DND-41 (cell line): ENCODE results near the gene TMED5.
"Not testable (repeated sequence)": the region's sequence is repeated elsewhere in the genome, so short reads cannot be mapped to it uniquely, and the experiment has no call there.

Experiments
- CTCF ChIP-seq: IDR thresholded peaks from 2 replicates; pipeline ENCODE4 v1.5.1; 2012; ENCODE audit warnings: borderline replicate concordance, low read length, moderate library complexity, mild to moderate bottlenecking; ENCODE audit not compliant: poor library complexity, severe bottlenecking; ENCODE audit errors: extremely low read depth
- EZH2 ChIP-seq: IDR thresholded peaks from 3 replicates; pipeline ENCODE4 v1.6.1; 2012; ENCODE audit warnings: borderline replicate concordance, low read depth, mild to moderate bottlenecking, moderate library complexity, low read length, inconsistent platforms; ENCODE audit not compliant: severe bottlenecking

GRCh38 chr1:93174638-93175037 lies 5.6 kb downstream of the TMED5 start:
- not testable (repeated sequence) for TF ChIP-seq CTCF, EZH2
